Liver (tissue), 3 donors: ENCODE measurements around the gene MAD2L1BP.

Source experiments
- EGR1 ChIP-seq, 2 donors: IDR thresholded peaks; 2 replicates each; pipeline ENCODE4 v1.6.1; 2016 to 2018; ENCODE audit warnings: antibody characterized with exemption in 2 of 2, low read depth in 2 of 2
- GABPA ChIP-seq, 2 donors: IDR thresholded peaks in 1 of 2; conservative IDR thresholded peaks in 1 of 2; 2 replicates each; pipeline ENCODE4 v1.6.1; 2016; ENCODE audit warnings: antibody characterized with exemption in 2 of 2, mild to moderate bottlenecking in 1 of 2, moderate library complexity in 1 of 2
- NR2F2 ChIP-seq: IDR thresholded peaks from 2 replicates; pipeline ENCODE4 v1.6.1; 2016; ENCODE audit warnings: antibody characterized with exemption
- SP1 ChIP-seq: IDR thresholded peaks from 2 replicates; pipeline ENCODE4 v1.6.1; 2018; ENCODE audit warnings: antibody characterized with exemption, mild to moderate bottlenecking
- YY1 ChIP-seq: IDR thresholded peaks from 2 replicates; pipeline ENCODE4 v1.6.1; 2016; ENCODE audit warnings: antibody characterized with exemption, mild to moderate bottlenecking
- TF ChIP-seq, protein P1 (sequence below): IDR thresholded peaks from 2 replicates; pipeline ENCODE4 v1.6.1; 2016; ENCODE audit warnings: antibody characterized with exemption
- TF ChIP-seq, protein P2 (sequence below): IDR thresholded peaks from 2 replicates; pipeline ENCODE4 v1.6.1; 2016; ENCODE audit warnings: antibody characterized with exemption, mild to moderate bottlenecking
- TF ChIP-seq, protein P3 (sequence below): fragments of 150-350 bp; IDR thresholded peaks from 2 replicates; pipeline ENCODE4 v1.5.1; 2017; ENCODE audit warnings: improper control_type of control experiment, low read depth, low read length; ENCODE audit not compliant: missing input control
- TF ChIP-seq, protein P4 (sequence below): IDR thresholded peaks from 2 replicates; pipeline ENCODE4 v1.6.1; 2016; ENCODE audit warnings: antibody characterized with exemption
- TF ChIP-seq, protein P5 (sequence below): IDR thresholded peaks from 2 replicates; pipeline ENCODE4 v1.6.1; 2016; ENCODE audit warnings: antibody characterized with exemption
- donor health status: healthy.
- donor health status: healthy.

DNA sequence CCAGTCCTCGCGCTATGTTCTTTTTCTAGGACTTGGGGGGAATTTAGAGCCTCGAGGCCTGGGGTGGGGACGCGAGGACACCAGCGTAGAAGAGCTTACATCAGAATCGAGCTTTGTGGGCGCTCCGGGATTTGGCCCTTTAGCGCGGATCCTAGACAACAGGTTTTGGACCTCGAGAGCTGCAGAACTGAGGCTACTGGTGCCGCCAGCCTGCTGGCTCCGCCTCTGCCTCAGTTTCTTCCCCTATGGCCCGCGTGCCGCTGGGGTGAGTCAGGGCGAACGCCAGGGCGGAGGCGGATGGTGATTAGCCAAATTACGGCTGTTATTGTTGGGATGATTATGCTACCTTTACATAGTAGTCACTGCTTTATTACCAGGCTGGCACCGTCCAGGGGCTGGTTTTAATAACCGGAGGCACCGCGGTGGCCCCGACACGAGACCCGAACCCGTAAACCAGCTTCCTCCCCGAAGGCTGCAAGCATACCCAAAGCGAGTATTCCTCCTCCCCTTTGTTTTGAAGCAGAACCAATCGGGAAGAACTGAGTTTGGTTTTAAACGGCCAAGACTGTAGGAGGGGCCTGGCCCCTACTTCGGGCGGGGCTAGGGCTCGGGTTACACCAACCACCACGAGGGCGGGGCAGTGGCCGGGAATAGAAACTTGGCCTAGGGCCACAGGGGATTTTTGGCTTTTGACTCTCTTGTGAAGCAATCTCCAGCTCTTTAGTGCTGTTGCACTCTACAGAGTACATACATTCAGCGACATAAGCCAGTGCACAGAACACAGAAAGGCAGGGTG lies 5.9 kb upstream of the MAD2L1BP start:
- peak in 1 of 2 donors; percentile 45 for TF ChIP-seq EGR1 (IDR thresholded peaks at IDR 0.05; ENCODE audit: low read depth in 2 of 2)
- TF ChIP-seq, protein P1, sequence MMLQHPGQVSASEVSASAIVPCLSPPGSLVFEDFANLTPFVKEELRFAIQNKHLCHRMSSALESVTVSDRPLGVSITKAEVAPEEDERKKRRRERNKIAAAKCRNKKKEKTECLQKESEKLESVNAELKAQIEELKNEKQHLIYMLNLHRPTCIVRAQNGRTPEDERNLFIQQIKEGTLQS, result no peak
- TF ChIP-seq, protein P2, sequence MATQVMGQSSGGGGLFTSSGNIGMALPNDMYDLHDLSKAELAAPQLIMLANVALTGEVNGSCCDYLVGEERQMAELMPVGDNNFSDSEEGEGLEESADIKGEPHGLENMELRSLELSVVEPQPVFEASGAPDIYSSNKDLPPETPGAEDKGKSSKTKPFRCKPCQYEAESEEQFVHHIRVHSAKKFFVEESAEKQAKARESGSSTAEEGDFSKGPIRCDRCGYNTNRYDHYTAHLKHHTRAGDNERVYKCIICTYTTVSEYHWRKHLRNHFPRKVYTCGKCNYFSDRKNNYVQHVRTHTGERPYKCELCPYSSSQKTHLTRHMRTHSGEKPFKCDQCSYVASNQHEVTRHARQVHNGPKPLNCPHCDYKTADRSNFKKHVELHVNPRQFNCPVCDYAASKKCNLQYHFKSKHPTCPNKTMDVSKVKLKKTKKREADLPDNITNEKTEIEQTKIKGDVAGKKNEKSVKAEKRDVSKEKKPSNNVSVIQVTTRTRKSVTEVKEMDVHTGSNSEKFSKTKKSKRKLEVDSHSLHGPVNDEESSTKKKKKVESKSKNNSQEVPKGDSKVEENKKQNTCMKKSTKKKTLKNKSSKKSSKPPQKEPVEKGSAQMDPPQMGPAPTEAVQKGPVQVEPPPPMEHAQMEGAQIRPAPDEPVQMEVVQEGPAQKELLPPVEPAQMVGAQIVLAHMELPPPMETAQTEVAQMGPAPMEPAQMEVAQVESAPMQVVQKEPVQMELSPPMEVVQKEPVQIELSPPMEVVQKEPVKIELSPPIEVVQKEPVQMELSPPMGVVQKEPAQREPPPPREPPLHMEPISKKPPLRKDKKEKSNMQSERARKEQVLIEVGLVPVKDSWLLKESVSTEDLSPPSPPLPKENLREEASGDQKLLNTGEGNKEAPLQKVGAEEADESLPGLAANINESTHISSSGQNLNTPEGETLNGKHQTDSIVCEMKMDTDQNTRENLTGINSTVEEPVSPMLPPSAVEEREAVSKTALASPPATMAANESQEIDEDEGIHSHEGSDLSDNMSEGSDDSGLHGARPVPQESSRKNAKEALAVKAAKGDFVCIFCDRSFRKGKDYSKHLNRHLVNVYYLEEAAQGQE, result peak; percentile 91
- TF ChIP-seq GABPA (IDR thresholded peaks at IDR 0.05 in 1 of 2, conservative IDR thresholded peaks at IDR 0.05 in 1 of 2), result peak in 1 of 2 donors; percentile 31
- TF ChIP-seq, protein P3, sequence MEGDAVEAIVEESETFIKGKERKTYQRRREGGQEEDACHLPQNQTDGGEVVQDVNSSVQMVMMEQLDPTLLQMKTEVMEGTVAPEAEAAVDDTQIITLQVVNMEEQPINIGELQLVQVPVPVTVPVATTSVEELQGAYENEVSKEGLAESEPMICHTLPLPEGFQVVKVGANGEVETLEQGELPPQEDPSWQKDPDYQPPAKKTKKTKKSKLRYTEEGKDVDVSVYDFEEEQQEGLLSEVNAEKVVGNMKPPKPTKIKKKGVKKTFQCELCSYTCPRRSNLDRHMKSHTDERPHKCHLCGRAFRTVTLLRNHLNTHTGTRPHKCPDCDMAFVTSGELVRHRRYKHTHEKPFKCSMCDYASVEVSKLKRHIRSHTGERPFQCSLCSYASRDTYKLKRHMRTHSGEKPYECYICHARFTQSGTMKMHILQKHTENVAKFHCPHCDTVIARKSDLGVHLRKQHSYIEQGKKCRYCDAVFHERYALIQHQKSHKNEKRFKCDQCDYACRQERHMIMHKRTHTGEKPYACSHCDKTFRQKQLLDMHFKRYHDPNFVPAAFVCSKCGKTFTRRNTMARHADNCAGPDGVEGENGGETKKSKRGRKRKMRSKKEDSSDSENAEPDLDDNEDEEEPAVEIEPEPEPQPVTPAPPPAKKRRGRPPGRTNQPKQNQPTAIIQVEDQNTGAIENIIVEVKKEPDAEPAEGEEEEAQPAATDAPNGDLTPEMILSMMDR, result no peak
- TF ChIP-seq NR2F2, result peak; percentile 15
- TF ChIP-seq SP1, result peak; percentile 93
- TF ChIP-seq YY1, result peak; percentile 71
- TF ChIP-seq, protein P4, sequence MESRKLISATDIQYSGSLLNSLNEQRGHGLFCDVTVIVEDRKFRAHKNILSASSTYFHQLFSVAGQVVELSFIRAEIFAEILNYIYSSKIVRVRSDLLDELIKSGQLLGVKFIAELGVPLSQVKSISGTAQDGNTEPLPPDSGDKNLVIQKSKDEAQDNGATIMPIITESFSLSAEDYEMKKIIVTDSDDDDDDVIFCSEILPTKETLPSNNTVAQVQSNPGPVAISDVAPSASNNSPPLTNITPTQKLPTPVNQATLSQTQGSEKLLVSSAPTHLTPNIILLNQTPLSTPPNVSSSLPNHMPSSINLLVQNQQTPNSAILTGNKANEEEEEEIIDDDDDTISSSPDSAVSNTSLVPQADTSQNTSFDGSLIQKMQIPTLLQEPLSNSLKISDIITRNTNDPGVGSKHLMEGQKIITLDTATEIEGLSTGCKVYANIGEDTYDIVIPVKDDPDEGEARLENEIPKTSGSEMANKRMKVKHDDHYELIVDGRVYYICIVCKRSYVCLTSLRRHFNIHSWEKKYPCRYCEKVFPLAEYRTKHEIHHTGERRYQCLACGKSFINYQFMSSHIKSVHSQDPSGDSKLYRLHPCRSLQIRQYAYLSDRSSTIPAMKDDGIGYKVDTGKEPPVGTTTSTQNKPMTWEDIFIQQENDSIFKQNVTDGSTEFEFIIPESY, result peak; percentile 10
- TF ChIP-seq, protein P5, sequence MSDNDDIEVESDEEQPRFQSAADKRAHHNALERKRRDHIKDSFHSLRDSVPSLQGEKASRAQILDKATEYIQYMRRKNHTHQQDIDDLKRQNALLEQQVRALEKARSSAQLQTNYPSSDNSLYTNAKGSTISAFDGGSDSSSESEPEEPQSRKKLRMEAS, result peak; percentile 71
